ENCODE data around the gene AFF3.
A peak's percentile ranks its signal among the peaks of the same experiment; 100 is the strongest.

AFF3 gene

GRCh38 chr2:99700482-99701398 lies 441.6 kb downstream of the AFF3 start:
- H2AFZ ChIP-seq (ENCODE audit: insufficient read depth, low read length, poor library complexity), result no peak overlapping the region
- H4K91ac ChIP-seq (ENCODE audit: low read depth, low read length), result no peak overlapping the region
- no peak overlapping the region for H3K18ac ChIP-seq (ENCODE audit: low read length)
- no peak overlapping the region for H4K12ac ChIP-seq (ENCODE audit: low read depth, low read length)
- peaks cover 2% of the 10 kb centered on the region for H3K79me1 ChIP-seq (ENCODE audit: low read length)
- H3K14ac ChIP-seq (ENCODE audit: low read length), result peak overlapping the region; percentile 16
- no peak overlapping the region for H2BK120ac ChIP-seq (ENCODE audit: insufficient read depth, low read length, poor library complexity)
- peaks cover 2% of the 10 kb centered on the region for H3K9me3 ChIP-seq (ENCODE audit: insufficient read depth, low read depth, low read length)
- no peak overlapping the region for H3K9ac ChIP-seq (ENCODE audit: low read length)
- no peak overlapping the region for H3K27ac ChIP-seq (ENCODE audit: low read depth, low read length)
- no peak overlapping the region for H4K8ac ChIP-seq (ENCODE audit: low read depth, low read length)
- H3K4me3 ChIP-seq (ENCODE audit: low read depth, low read length), result no peak overlapping the region
- peaks cover 3 to 8% of the 10 kb centered on the region in 2 experiments for H3K4me1 ChIP-seq (ENCODE audit: control insufficient read depth in 1 of 2, insufficient read depth in 2 of 2, low read length in 2 of 2)
- no peak overlapping the region for H3K4ac ChIP-seq (ENCODE audit: low read depth, low read length)
- no peak for DNase-seq
- H3K23ac ChIP-seq (ENCODE audit: low read length), result no peak overlapping the region
- H3K27me3 ChIP-seq (ENCODE audit: insufficient read depth, low read length), result no peaks in the 10 kb centered on the region
- H3K4me2 ChIP-seq (ENCODE audit: low read length), result no peak overlapping the region
- H2AK5ac ChIP-seq (ENCODE audit: low read length), result no peak overlapping the region
- H3K79me2 ChIP-seq (ENCODE audit: control insufficient read depth, insufficient read depth, low read length, poor library complexity), result no peaks in the 10 kb centered on the region
- H2BK12ac ChIP-seq (ENCODE audit: low read length), result peak overlapping the region; percentile 33
- no CpG with 5 or more reads among the region's 14 CpGs for WGBS (ENCODE audit: extremely low coverage, insufficient coverage, insufficient read length)
- H2BK5ac ChIP-seq (ENCODE audit: low read depth, low read length, poor library complexity), result no peak overlapping the region
- no peaks in the 10 kb centered on the region for H3K36me3 ChIP-seq (ENCODE audit: control insufficient read depth in 1 of 2, insufficient read depth in 2 of 2, low read length in 2 of 2)

GRCh38 chr2:99698896-99699295 lies 443.5 kb downstream of the AFF3 start:
- Histone ChIP-seq H4K8ac (ENCODE audit: low read depth, low read length) (no peak overlapping the region), H3K9ac (ENCODE audit: low read length) (no peak overlapping the region), H3K27me3 (ENCODE audit: insufficient read depth, low read length) (no peaks in the 10 kb centered on the region), H4K91ac (ENCODE audit: low read depth, low read length) (no peak overlapping the region), H2BK5ac (ENCODE audit: low read depth, low read length, poor library complexity) (no peak overlapping the region), H3K14ac (ENCODE audit: low read length) (no peak overlapping the region), H3K23ac (ENCODE audit: low read length) (no peak overlapping the region), H2BK12ac (ENCODE audit: low read length) (no peak overlapping the region), H3K4ac (ENCODE audit: low read depth, low read length) (no peak overlapping the region), H3K9me3 (ENCODE audit: insufficient read depth, low read depth, low read length) (peaks cover 2% of the 10 kb centered on the region), H3K36me3 (ENCODE audit: control insufficient read depth in 1 of 2, insufficient read depth in 2 of 2, low read length in 2 of 2) (no peaks in the 10 kb centered on the region), H3K79me1 (ENCODE audit: low read length) (no peaks in the 10 kb centered on the region), H3K4me2 (ENCODE audit: low read length) (no peak overlapping the region), H3K79me2 (ENCODE audit: control insufficient read depth, insufficient read depth, low read length, poor library complexity) (no peaks in the 10 kb centered on the region), H4K12ac (ENCODE audit: low read depth, low read length) (no peak overlapping the region), H3K18ac (ENCODE audit: low read length) (no peak overlapping the region), H2AFZ (ENCODE audit: insufficient read depth, low read length, poor library complexity) (no peak overlapping the region), H3K4me1 (ENCODE audit: control insufficient read depth in 1 of 2, insufficient read depth in 2 of 2, low read length in 2 of 2) (peaks cover 0 to 2% of the 10 kb centered on the region in 2 experiments), H2BK120ac (ENCODE audit: insufficient read depth, low read length, poor library complexity) (no peak overlapping the region), H3K27ac (ENCODE audit: low read depth, low read length) (no peak overlapping the region), H3K4me3 (ENCODE audit: low read depth, low read length) (no peak overlapping the region), H2AK5ac (ENCODE audit: low read length) (no peak overlapping the region)
- DNase-seq, result no peak
- WGBS (ENCODE audit: extremely low coverage, insufficient coverage, insufficient read length), result no CpG with 5 or more reads among the region's 2 CpGs

DNA sequence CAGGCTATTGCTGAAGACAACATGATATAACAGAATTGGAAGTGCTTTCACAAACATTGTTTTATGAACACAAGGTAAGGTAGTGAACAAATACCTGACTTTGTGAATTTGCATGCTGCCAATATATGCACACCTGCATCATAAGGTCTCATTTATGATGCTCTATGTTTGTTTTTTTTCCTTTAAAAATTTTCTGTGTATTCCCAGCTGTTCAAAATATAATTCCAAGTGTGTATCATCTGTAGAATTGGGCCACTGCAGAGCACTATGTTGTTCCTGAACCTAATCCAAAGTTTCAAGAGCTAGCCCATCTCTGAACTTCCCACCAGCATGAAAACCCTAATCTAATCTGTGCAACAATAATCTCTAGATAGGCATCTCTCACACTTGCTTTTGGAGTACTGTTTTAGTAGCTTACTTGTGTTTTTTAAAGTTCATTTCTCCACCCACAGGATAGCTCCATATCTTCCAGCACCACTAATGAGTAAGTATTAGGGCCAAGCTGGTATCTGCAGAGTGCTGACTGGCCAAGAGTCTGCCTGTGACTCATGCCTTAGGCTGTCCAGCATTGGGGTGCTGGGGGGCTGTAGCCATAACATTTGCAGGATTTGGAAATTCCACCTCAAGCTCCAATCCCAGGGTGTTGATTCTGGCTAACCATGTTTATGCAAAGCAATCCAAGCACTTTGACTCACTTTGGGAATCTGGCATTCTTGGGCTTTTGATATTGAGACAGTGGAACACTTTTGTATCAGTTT lies 444.4 kb downstream of the AFF3 start:
- Histone ChIP-seq H3K4me3 (ENCODE audit: low read depth, low read length) (no peak overlapping the region), H3K27ac (ENCODE audit: low read depth, low read length) (no peak overlapping the region), H2BK120ac (ENCODE audit: insufficient read depth, low read length, poor library complexity) (no peak overlapping the region), H4K91ac (ENCODE audit: low read depth, low read length) (no peak overlapping the region), H2BK5ac (ENCODE audit: low read depth, low read length, poor library complexity) (no peak overlapping the region), H3K27me3 (ENCODE audit: insufficient read depth, low read length) (no peaks in the 10 kb centered on the region), H3K14ac (ENCODE audit: low read length) (no peak overlapping the region), H2AK5ac (ENCODE audit: low read length) (no peak overlapping the region), H3K9me3 (ENCODE audit: insufficient read depth, low read depth, low read length) (peaks cover 2% of the 10 kb centered on the region), H4K8ac (ENCODE audit: low read depth, low read length) (no peak overlapping the region), H3K4me2 (ENCODE audit: low read length) (no peak overlapping the region), H2BK12ac (ENCODE audit: low read length) (no peak overlapping the region), H3K79me1 (ENCODE audit: low read length) (no peaks in the 10 kb centered on the region), H3K18ac (ENCODE audit: low read length) (no peak overlapping the region), H3K79me2 (ENCODE audit: control insufficient read depth, insufficient read depth, low read length, poor library complexity) (no peaks in the 10 kb centered on the region), H2AFZ (ENCODE audit: insufficient read depth, low read length, poor library complexity) (no peak overlapping the region), H3K4ac (ENCODE audit: low read depth, low read length) (no peak overlapping the region), H3K9ac (ENCODE audit: low read length) (no peak overlapping the region), H4K12ac (ENCODE audit: low read depth, low read length) (no peak overlapping the region), H3K23ac (ENCODE audit: low read length) (no peak overlapping the region), H3K4me1 (ENCODE audit: control insufficient read depth in 1 of 2, insufficient read depth in 2 of 2, low read length in 2 of 2) (peaks cover 0 to 2% of the 10 kb centered on the region in 2 experiments), H3K36me3 (ENCODE audit: control insufficient read depth in 1 of 2, insufficient read depth in 2 of 2, low read length in 2 of 2) (no peaks in the 10 kb centered on the region)
- no peak for DNase-seq

- no peak overlapping the region for H3K27ac ChIP-seq (ENCODE audit: low read depth, low read length)
- no peaks in the 10 kb centered on the region for H3K36me3 ChIP-seq (ENCODE audit: control insufficient read depth in 1 of 2, insufficient read depth in 2 of 2, low read length in 2 of 2)
- H4K8ac ChIP-seq (ENCODE audit: low read depth, low read length), result no peak overlapping the region
- H3K27me3 ChIP-seq (ENCODE audit: insufficient read depth, low read length), result no peaks in the 10 kb centered on the region
- no peak overlapping the region for H3K4me2 ChIP-seq (ENCODE audit: low read length)
- H3K14ac ChIP-seq (ENCODE audit: low read length), result no peak overlapping the region
- no peaks in the 10 kb centered on the region for H3K79me2 ChIP-seq (ENCODE audit: control insufficient read depth, insufficient read depth, low read length, poor library complexity)
- no peak overlapping the region for H2BK5ac ChIP-seq (ENCODE audit: low read depth, low read length, poor library complexity)
- H3K79me1 ChIP-seq (ENCODE audit: low read length), result no peaks in the 10 kb centered on the region
- H3K4me3 ChIP-seq (ENCODE audit: low read depth, low read length), result no peak overlapping the region
- no peak overlapping the region for H3K18ac ChIP-seq (ENCODE audit: low read length)
- no peak overlapping the region for H4K12ac ChIP-seq (ENCODE audit: low read depth, low read length)
- no peak overlapping the region for H3K23ac ChIP-seq (ENCODE audit: low read length)
- H2AFZ ChIP-seq (ENCODE audit: insufficient read depth, low read length, poor library complexity), result no peak overlapping the region
- H2BK12ac ChIP-seq (ENCODE audit: low read length), result no peak overlapping the region
- H2AK5ac ChIP-seq (ENCODE audit: low read length), result no peak overlapping the region
- H3K4me1 ChIP-seq (ENCODE audit: control insufficient read depth in 1 of 2, insufficient read depth in 2 of 2, low read length in 2 of 2), result peaks cover 0 to 2% of the 10 kb centered on the region in 2 experiments
- peaks cover under 1% of the 10 kb centered on the region for H3K9me3 ChIP-seq (ENCODE audit: insufficient read depth, low read depth, low read length)
- no peak overlapping the region for H3K9ac ChIP-seq (ENCODE audit: low read length)
- H4K91ac ChIP-seq (ENCODE audit: low read depth, low read length), result no peak overlapping the region
- H3K4ac ChIP-seq (ENCODE audit: low read depth, low read length), result no peak overlapping the region
- DNase-seq, result no peak
- no peak overlapping the region for H2BK120ac ChIP-seq (ENCODE audit: insufficient read depth, low read length, poor library complexity)
Observed at GRCh38 chr2:99695944-99696253, 446.5 kb downstream of the AFF3 start.
